Measurements from ENCODE around the gene VWA7.

Gene VWA7

GRCh38 chr6:31778999-31779885 is 2.1 kb upstream of the VWA7 start:
- no peak for DNase-seq (ENCODE audit: low read depth, low spot score)

GRCh38 chr6:31778193-31778592 is 1.1 kb upstream of the VWA7 start:
- no peak for DNase-seq (ENCODE audit: low read depth, low spot score)

GRCh38 chr6:31777667-31778050 is 531 bp upstream of the VWA7 start:
- DNase-seq (ENCODE audit: low read depth, low spot score): no peak

GRCh38 chr6:31776485-31776988 is 591 bp downstream of the VWA7 start:
- DNase-seq (ENCODE audit: low read depth, low spot score): peak; percentile 22

- DNase-seq (ENCODE audit: low read depth, low spot score): no peak
Observed at GRCh38 chr6:31775633-31776484, 1.3 kb downstream of the VWA7 start.

GRCh38 chr6:31775184-31775583 is 1.9 kb downstream of the VWA7 start:
- DNase-seq (ENCODE audit: low read depth, low spot score): no peak

- DNase-seq (ENCODE audit: low read depth, low spot score): no peak
Observed at GRCh38 chr6:31771992-31772358, 5.2 kb downstream of the VWA7 start.

GRCh38 chr6:31770860-31771259 is 6.3 kb downstream of the VWA7 start:
- no peak for DNase-seq (ENCODE audit: low read depth, low spot score)

- DNase-seq (ENCODE audit: low read depth, low spot score): peak; percentile 95
Observed at GRCh38 chr6:31769684-31770371, 7.3 kb downstream of the VWA7 start.

GRCh38 chr6:31768363-31769257 is 8.5 kb downstream of the VWA7 start:
- DNase-seq (ENCODE audit: low read depth, low spot score): no peak

- peak; percentile 32 for DNase-seq (ENCODE audit: low read depth, low spot score)
Observed at GRCh38 chr6:31767096-31767645, 10.0 kb downstream of the VWA7 start.

GRCh38 chr6:31765910-31766794 is 11.0 kb downstream of the VWA7 start:
- peak; percentile 75 for DNase-seq (ENCODE audit: low read depth, low spot score)

GRCh38 chr6:31765559-31765909 is 11.6 kb downstream of the VWA7 start:
- no peak for DNase-seq (ENCODE audit: low read depth, low spot score)

GRCh38 chr6:31764198-31764597 is 12.9 kb downstream of the VWA7 start:
- DNase-seq (ENCODE audit: low read depth, low spot score): no peak

- DNase-seq (ENCODE audit: low read depth, low spot score): peak; percentile 36
Observed at GRCh38 chr6:31763619-31763940, 13.5 kb downstream of the VWA7 start.

- no peak for DNase-seq (ENCODE audit: low read depth, low spot score)
Observed at GRCh38 chr6:31762878-31763618, 14.1 kb downstream of the VWA7 start.

GRCh38 chr6:31762356-31762755 is 14.8 kb downstream of the VWA7 start, which contains the start of gene SAPCD1:
Gene SAPCD1 (plus strand): TSS chr6:31762656. CDS start chr6:31763055, 399 bp downstream.
- no peak for DNase-seq (ENCODE audit: low read depth, low spot score)

GRCh38 chr6:31761343-31761742 is 15.8 kb downstream of the VWA7 start:
- no peak for DNase-seq (ENCODE audit: low read depth, low spot score)

GRCh38 chr6:31760790-31761189 is 16.3 kb downstream of the VWA7 start:
- no peak for DNase-seq (ENCODE audit: low read depth, low spot score)
